Measurements from ENCODE around the gene FAM186B.
"Not testable (repeated sequence)": the region's sequence is repeated elsewhere in the genome, so short reads cannot be mapped to it uniquely, and the experiment has no call there.

FAM186B gene

DNA sequence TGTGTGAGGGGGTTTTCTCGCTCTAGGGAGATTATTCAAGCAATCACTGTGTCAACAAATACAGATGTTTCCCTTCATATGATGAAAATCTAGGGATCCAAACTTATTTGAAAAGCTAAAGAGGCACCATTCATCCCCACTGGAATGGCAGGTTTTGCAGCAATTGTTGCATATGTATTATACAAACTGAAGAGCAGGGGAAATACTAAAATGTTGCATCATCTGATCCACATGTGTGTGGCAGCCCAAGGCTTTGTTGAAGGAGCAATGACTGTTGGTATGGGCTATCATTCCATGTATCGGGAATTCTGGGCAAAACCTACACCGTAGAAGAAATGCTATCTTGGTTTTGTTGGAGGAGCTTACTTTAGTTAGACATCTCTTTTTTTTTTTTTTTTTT lies 13.8 kb upstream of the FAM186B start:
- DNase-seq (ENCODE audit: low read depth), result no peak
- no peak overlapping the region for H3K4me3 ChIP-seq (ENCODE audit: low read depth, low read length)
- no peak for TF ChIP-seq CTCF (IDR thresholded peaks at IDR 0.05; ENCODE audit: low read depth, low read length, missing control alignments)

- TF ChIP-seq CTCF (IDR thresholded peaks at IDR 0.05; ENCODE audit: low read depth, low read length, missing control alignments), result no peak
- no peak overlapping the region for H3K4me3 ChIP-seq (ENCODE audit: low read depth, low read length)
- no peak for DNase-seq (ENCODE audit: low read depth)
Observed at GRCh38 chr12:49618576-49618975, 13.1 kb upstream of the FAM186B start.

DNA sequence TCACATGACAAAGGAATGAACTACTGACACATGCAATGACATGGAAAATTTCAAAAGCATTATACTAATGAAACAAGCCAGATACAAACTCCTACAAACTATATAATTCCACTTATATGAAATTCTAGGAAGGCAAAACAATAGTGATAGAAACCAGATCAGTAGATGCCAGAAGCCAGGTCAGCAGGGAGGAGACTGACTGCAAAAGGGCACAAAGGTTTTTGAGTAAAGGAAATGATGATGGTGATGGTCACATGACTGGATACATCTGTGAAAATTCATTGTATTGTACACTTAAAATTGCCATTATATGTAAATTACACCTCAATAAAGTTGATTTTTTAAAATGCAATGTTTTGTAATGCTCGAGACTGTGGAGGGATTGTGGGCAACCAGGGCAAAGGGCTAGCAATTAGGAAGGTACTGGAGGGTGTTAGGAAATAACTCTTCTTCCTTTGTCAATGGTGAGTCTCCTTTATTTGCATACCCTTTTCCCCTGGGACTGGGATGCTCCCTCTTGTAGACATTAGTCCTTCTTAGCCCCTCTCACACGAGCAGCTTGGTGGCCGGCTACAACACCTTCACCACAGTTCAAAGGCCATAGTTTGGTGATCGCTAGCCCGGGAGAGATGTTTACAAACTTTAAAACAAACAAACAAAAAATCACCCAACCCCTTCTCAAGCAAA lies 11.2 kb upstream of the FAM186B start:
- no peak for DNase-seq (ENCODE audit: low read depth)
- no peak overlapping the region for H3K4me3 ChIP-seq (ENCODE audit: low read depth, low read length)
- TF ChIP-seq CTCF (IDR thresholded peaks at IDR 0.05; ENCODE audit: low read depth, low read length, missing control alignments), result no peak

DNA sequence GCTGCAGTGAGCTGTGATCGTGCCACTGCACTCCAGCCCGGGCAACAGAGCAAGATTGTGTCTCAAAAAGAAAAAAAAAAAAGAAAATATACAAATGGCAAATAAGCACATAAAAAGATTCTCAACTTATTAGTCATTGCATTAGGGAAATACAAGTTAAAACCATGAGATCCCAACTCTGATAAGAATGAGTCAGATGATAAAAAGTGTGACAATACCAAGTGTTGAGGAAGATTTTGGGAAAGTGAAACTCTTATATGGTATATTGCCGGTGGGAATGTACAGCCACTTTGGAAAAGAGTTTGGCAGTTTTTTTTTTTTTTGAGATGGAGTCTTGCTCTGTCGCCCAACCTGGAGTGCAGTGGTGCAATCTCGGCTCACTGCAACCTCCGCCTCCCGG lies 10.3 kb upstream of the FAM186B start:
- H3K4me3 ChIP-seq (ENCODE audit: low read depth, low read length), result no peak overlapping the region
- DNase-seq (ENCODE audit: low read depth), result no peak
- no peak for TF ChIP-seq CTCF (IDR thresholded peaks at IDR 0.05; ENCODE audit: low read depth, low read length, missing control alignments)

DNA sequence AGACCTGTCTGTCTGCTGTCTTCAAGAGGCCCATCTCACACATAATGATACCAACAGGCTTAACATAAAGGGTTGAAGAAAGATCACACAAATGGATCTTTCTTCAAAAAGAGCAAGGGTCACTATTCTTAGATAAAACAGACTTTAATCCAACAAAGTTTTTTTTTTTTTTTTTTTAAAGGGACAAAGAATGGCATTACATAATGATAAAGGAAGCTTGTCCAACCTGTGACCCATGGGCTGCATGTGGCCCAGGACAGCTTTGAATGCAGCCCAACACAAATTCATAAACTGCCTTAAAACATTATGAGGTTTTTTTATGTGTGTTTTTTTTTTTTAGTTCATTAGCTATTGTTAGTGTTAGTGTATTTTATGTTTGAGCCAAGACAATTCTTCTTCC lies 6.8 kb upstream of the FAM186B start:
- no peak for DNase-seq (ENCODE audit: low read depth)
- no peak for TF ChIP-seq CTCF (IDR thresholded peaks at IDR 0.05; ENCODE audit: low read depth, low read length, missing control alignments)
- H3K4me3 ChIP-seq (ENCODE audit: low read depth, low read length), result no peak overlapping the region

DNA sequence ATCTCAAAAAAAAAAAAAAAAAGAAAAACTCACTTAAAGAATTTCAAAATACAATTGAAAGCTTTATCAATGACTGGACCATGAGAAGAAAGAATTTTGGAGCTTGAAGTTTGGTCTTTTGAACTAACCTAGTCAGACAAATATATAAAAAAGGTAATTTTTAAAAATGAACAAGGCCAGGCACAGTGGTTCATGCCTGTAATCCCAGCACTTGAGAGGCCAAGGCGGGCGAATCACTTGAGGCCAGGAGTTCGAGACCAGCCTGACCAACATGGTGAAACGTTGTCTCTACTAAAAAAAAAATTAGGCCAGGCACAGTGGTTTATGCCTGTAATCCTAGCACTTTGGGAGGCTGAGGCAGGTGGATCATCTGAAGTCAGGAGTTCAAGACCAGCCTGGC lies 5.3 kb upstream of the FAM186B start:
- H3K4me3 ChIP-seq (ENCODE audit: low read depth, low read length); DNase-seq (ENCODE audit: low read depth): not testable (repeated sequence)

DNA sequence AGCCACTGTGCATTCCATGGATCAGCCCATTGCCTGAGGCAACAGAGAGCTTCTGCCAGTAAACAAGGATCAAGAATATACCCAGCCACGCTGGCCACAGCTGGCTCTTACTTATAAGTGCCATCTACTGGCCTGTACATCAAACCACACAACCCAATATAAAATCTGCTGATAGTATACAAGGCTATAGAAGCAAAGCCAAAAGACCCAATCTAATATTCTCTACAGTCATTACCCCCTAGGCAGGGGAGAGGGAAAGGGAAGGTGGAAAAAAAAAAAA lies 4.4 kb upstream of the FAM186B start:
- peak; percentile 7 for TF ChIP-seq CTCF (IDR thresholded peaks at IDR 0.05; ENCODE audit: low read depth, low read length, missing control alignments)
- no peak for DNase-seq (ENCODE audit: low read depth)

More for the DNA sequence above, 4.4 kb upstream of the FAM186B start:
- no peak overlapping the region for H3K4me3 ChIP-seq (ENCODE audit: low read depth, low read length)
